Effector memory CD4-positive, alpha-beta T cell (primary cell): Measurements from ENCODE around the gene POLR2J.
"Not testable (repeated sequence)": the region's sequence is repeated elsewhere in the genome, so short reads cannot be mapped to it uniquely, and the experiment has no call there.

Experiments used
- DNase-seq, 3 donors: peaks; one replicate each; pipeline ENCODE4 v3.0.0-alpha.2; 2020
- H3K27ac ChIP-seq: 2 replicates; pipeline ENCODE4 v1.7.0; 2013; ENCODE audit warnings: mild to moderate bottlenecking, low read length, moderate library complexity; ENCODE audit not compliant: insufficient read depth, poor library complexity, severe bottlenecking
- H3K27me3 ChIP-seq: replicated peaks from 2 replicates; pipeline ENCODE4 v1.7.0; 2013; ENCODE audit warnings: mild to moderate bottlenecking, low read length; ENCODE audit not compliant: insufficient read depth, control insufficient read depth, poor library complexity, severe bottlenecking
- H3K36me3 ChIP-seq: 2 replicates; pipeline ENCODE4 v1.7.0; 2013; ENCODE audit warnings: mild to moderate bottlenecking, low read length, moderate library complexity; ENCODE audit not compliant: control insufficient read depth, insufficient read depth
- H3K4me1 ChIP-seq: 2 replicates; pipeline ENCODE4 v1.7.0; 2013; ENCODE audit warnings: low read length, mild to moderate bottlenecking; ENCODE audit not compliant: control insufficient read depth, insufficient read depth, poor library complexity, severe bottlenecking
- H3K4me3 ChIP-seq: 2 replicates; pipeline ENCODE4 v1.7.0; 2013; ENCODE audit warnings: low read length, low read depth, mild to moderate bottlenecking; ENCODE audit not compliant: insufficient read depth, poor library complexity, severe bottlenecking
- H3K9me3 ChIP-seq: 2 replicates; pipeline ENCODE4 v1.7.0; 2013; ENCODE audit warnings: mild to moderate bottlenecking, low read length, moderate library complexity; ENCODE audit not compliant: control insufficient read depth

The POLR2J gene

GRCh38 chr7:102474116-102474515 lies 4.6 kb downstream of the POLR2J start:
- not testable (repeated sequence) for H3K27me3 ChIP-seq, H3K27ac ChIP-seq, DNase-seq, H3K4me1 ChIP-seq, H3K4me3 ChIP-seq, H3K9me3 ChIP-seq
- peaks cover 20% of the 10 kb centered on the region for H3K36me3 ChIP-seq

GRCh38 chr7:102473271-102473991 lies 5.3 kb downstream of the POLR2J start:
- peaks cover 21% of the 10 kb centered on the region for H3K36me3 ChIP-seq

GRCh38 chr7:102472126-102473041 lies 6.3 kb downstream of the POLR2J start:
- Histone ChIP-seq H3K4me3 (no peak overlapping the region), H3K27me3 (no peaks in the 10 kb centered on the region), H3K4me1 (no peaks in the 10 kb centered on the region), H3K36me3 (peaks cover 26% of the 10 kb centered on the region), H3K27ac (no peak overlapping the region), H3K9me3 (no peaks in the 10 kb centered on the region)
- DNase-seq, result no peak

More at GRCh38 chr7:102473271-102473991, 5.3 kb downstream of the POLR2J start:
- DNase-seq, result no peak
- Histone ChIP-seq H3K27me3 (no peaks in the 10 kb centered on the region), H3K4me3 (no peak overlapping the region), H3K4me1 (no peaks in the 10 kb centered on the region), H3K9me3 (no peaks in the 10 kb centered on the region), H3K27ac (no peak overlapping the region)

DNA sequence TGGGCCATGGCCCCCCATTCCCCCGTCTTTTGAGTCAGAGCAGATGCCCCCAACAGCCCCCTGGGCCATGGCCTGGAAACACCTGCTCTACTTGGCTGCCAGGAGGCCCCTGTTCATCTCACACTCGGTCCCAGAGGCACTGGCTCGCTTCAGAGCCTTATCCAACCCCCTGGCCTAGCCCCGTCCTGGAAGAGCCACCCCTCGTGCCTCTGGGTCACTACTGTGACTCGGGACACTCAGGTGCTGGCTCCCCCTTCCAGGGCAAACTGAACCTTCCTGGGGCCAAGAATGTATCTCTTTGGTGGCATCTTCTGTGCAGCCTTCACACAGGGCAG lies 7.0 kb downstream of the POLR2J start:
- H3K27me3 ChIP-seq, result no peaks in the 10 kb centered on the region
- DNase-seq, result no peak
- H3K36me3 ChIP-seq, result peaks cover 26% of the 10 kb centered on the region
- no peak overlapping the region for H3K27ac ChIP-seq
- H3K4me3 ChIP-seq, result no peak overlapping the region
- no peaks in the 10 kb centered on the region for H3K9me3 ChIP-seq
- H3K4me1 ChIP-seq, result no peaks in the 10 kb centered on the region

- Histone ChIP-seq H3K27ac (no peak overlapping the region), H3K4me3 (no peak overlapping the region)
Observed at GRCh38 chr7:102469972-102470825, 8.5 kb downstream of the POLR2J start.

GRCh38 chr7:102469351-102469971 lies 9.3 kb downstream of the POLR2J start:
- Histone ChIP-seq H3K27ac (no peak overlapping the region), H3K36me3 (peaks cover 26% of the 10 kb centered on the region), H3K4me3 (no peak overlapping the region), H3K4me1 (peaks cover 10% of the 10 kb centered on the region), H3K9me3 (no peaks in the 10 kb centered on the region), H3K27me3 (no peaks in the 10 kb centered on the region)
- DNase-seq, result no peak

More at GRCh38 chr7:102469972-102470825, 8.5 kb downstream of the POLR2J start:
- no peaks in the 10 kb centered on the region for H3K9me3 ChIP-seq
- no peak for DNase-seq
- peaks cover 9% of the 10 kb centered on the region for H3K4me1 ChIP-seq
- peaks cover 26% of the 10 kb centered on the region for H3K36me3 ChIP-seq
- H3K27me3 ChIP-seq, result no peaks in the 10 kb centered on the region

- H3K27ac ChIP-seq, result no peak overlapping the region
- peaks cover 26% of the 10 kb centered on the region for H3K36me3 ChIP-seq
- DNase-seq, result no peak
- no peaks in the 10 kb centered on the region for H3K27me3 ChIP-seq
- H3K9me3 ChIP-seq, result no peaks in the 10 kb centered on the region
- H3K4me1 ChIP-seq, result peaks cover 17% of the 10 kb centered on the region
- H3K4me3 ChIP-seq, result no peak overlapping the region
Observed at GRCh38 chr7:102468478-102469350, 10.0 kb downstream of the POLR2J start.

GRCh38 chr7:102467581-102468477 lies 10.9 kb downstream of the POLR2J start:
- no peak for DNase-seq
- no peak overlapping the region for H3K27ac ChIP-seq
- H3K36me3 ChIP-seq, result peaks cover 19% of the 10 kb centered on the region

More at GRCh38 chr7:102467581-102468477, 10.9 kb downstream of the POLR2J start:
- no peaks in the 10 kb centered on the region for H3K9me3 ChIP-seq
- no peaks in the 10 kb centered on the region for H3K27me3 ChIP-seq
- peaks cover 19% of the 10 kb centered on the region for H3K4me1 ChIP-seq
- H3K4me3 ChIP-seq, result no peak overlapping the region
